SU-DHL-6 (cell line): ENCODE data around the gene DLG2.
A peak's percentile ranks its signal among the peaks of the same experiment; 100 is the strongest.
"Not testable (repeated sequence)": the region's sequence is repeated elsewhere in the genome, so short reads cannot be mapped to it uniquely, and the experiment has no call there.

Source experiments
- H2AFZ ChIP-seq: fragments of 200-600 bp; sonication (generic); 2 replicates; pipeline ENCODE4 v1.6.1; 2014; ENCODE audit warnings: low read depth, mild to moderate bottlenecking, moderate library complexity, mixed read lengths, antibody characterized with exemption, low read length; ENCODE audit not compliant: severe bottlenecking
- H3F3A ChIP-seq: fragments of 200-600 bp; shearing (Covaris generic); 2 replicates; pipeline ENCODE4 v1.6.0; 2016; ENCODE audit warnings: antibody characterized with exemption, mild to moderate bottlenecking; ENCODE audit not compliant: insufficient read depth
- H3K27ac ChIP-seq: fragments of 200-600 bp; sonication (generic); 2 replicates; pipeline ENCODE4 v1.5.1; 2016; ENCODE audit warnings: low read depth, mild to moderate bottlenecking, low read length, moderate library complexity, mixed read lengths
- H3K27me3 ChIP-seq: fragments of 200-600 bp; sonication (generic), shearing (Covaris generic); 2 replicates; pipeline ENCODE4 v1.6.0; 2014; ENCODE audit warnings: mild to moderate bottlenecking, low read length
- H3K36me3 ChIP-seq: fragments of 200-600 bp; sonication (generic); 2 replicates; pipeline ENCODE4 v1.6.1; 2014; ENCODE audit warnings: mild to moderate bottlenecking, low read length, mixed read lengths
- H3K4me2 ChIP-seq: fragments of 300-600, 200-600 bp; shearing (Covaris generic), sonication (generic); 2 replicates; pipeline ENCODE4 v1.6.0; 2014; ENCODE audit warnings: low read length, low read depth, mild to moderate bottlenecking; ENCODE audit not compliant: poor library complexity, severe bottlenecking
- H3K4me3 ChIP-seq: fragments of 200-600 bp; sonication (generic); 2 replicates; pipeline ENCODE4 v1.5.1; 2014; ENCODE audit warnings: antibody characterized with exemption, low read length, mild to moderate bottlenecking, mixed read lengths; ENCODE audit not compliant: insufficient read depth, poor library complexity, severe bottlenecking
- H3K79me2 ChIP-seq: fragments of 200-600 bp; sonication (generic); 2 replicates; pipeline ENCODE4 v1.6.1; 2014; ENCODE audit warnings: mild to moderate bottlenecking, low read length, moderate library complexity; ENCODE audit not compliant: insufficient read depth
- H3K9ac ChIP-seq: fragments of 200-600 bp; sonication (generic); 2 replicates; pipeline ENCODE4 v1.7.0; 2014; ENCODE audit warnings: mild to moderate bottlenecking, low read length
- H3K9me2 ChIP-seq: fragments of 200-600 bp; sonication (generic); replicated peaks from 2 replicates; pipeline ENCODE4 v1.6.1; 2014; ENCODE audit warnings: low read length; ENCODE audit not compliant: insufficient read depth
- H3K9me3 ChIP-seq: fragments of 200-600 bp; sonication (generic); 2 replicates; pipeline ENCODE4 v1.6.1; 2014; ENCODE audit warnings: low read length, mixed read lengths; ENCODE audit not compliant: insufficient read depth
- H4K20me1 ChIP-seq: fragments of 200-600 bp; sonication (generic); 2 replicates; pipeline ENCODE4 v1.6.1; 2014; ENCODE audit warnings: low read depth, mild to moderate bottlenecking, antibody characterized with exemption, low read length, moderate library complexity, mixed read lengths
- EZH2phosphoT487 ChIP-seq: fragments of 200-600 bp; sonication (generic), shearing (Covaris generic); conservative IDR thresholded peaks from 2 replicates; pipeline ENCODE4 v1.6.1; 2018; ENCODE audit warnings: mild to moderate bottlenecking, antibody characterized with exemption, low read length, moderate library complexity, mixed read lengths
- TF ChIP-seq, protein P1 (sequence below): fragments of 200-600 bp; sonication (generic); IDR thresholded peaks from one replicate; pipeline ENCODE4 v1.5.1; 2017; ENCODE audit warnings: antibody characterized with exemption, mild to moderate bottlenecking, low read length, moderate library complexity; ENCODE audit not compliant: insufficient read depth, poor library complexity, severe bottlenecking

The DLG2 gene

DNA sequence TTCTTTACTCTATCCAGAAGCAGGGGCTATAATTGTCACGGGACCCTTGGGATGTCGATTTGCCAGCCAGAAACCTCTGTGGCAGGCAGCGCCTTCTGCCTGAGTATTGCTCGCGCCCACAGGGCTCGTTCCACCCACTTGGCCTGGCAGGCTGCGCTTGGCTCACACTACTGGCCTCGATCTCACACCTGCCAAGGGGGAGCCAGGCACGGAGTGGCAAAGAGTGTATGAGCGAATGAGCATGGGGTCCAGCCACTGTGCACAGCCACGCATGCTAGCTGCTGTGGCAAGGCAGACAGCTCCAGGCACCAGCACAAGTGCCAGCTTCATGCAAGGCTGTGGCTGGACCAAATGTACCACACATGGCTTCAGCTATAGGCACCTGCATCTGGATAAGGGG, 599.8 kb downstream of the DLG2 start:
- H3K4me2 ChIP-seq = no peak overlapping the region
- no peak overlapping the region for H3K27ac ChIP-seq
- no peak for TF ChIP-seq EZH2phosphoT487
- TF ChIP-seq, protein P1, sequence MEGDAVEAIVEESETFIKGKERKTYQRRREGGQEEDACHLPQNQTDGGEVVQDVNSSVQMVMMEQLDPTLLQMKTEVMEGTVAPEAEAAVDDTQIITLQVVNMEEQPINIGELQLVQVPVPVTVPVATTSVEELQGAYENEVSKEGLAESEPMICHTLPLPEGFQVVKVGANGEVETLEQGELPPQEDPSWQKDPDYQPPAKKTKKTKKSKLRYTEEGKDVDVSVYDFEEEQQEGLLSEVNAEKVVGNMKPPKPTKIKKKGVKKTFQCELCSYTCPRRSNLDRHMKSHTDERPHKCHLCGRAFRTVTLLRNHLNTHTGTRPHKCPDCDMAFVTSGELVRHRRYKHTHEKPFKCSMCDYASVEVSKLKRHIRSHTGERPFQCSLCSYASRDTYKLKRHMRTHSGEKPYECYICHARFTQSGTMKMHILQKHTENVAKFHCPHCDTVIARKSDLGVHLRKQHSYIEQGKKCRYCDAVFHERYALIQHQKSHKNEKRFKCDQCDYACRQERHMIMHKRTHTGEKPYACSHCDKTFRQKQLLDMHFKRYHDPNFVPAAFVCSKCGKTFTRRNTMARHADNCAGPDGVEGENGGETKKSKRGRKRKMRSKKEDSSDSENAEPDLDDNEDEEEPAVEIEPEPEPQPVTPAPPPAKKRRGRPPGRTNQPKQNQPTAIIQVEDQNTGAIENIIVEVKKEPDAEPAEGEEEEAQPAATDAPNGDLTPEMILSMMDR = no peak
- H3K27me3 ChIP-seq = no peaks in the 10 kb centered on the region
- no peaks in the 10 kb centered on the region for H3K9me3 ChIP-seq
- H3F3A ChIP-seq = no peaks in the 10 kb centered on the region
- no peaks in the 10 kb centered on the region for H3K79me2 ChIP-seq
- no peak overlapping the region for H2AFZ ChIP-seq
- H4K20me1 ChIP-seq = no peaks in the 10 kb centered on the region
- H3K9ac ChIP-seq = no peak overlapping the region
- H3K36me3 ChIP-seq = no peaks in the 10 kb centered on the region
- no peaks in the 10 kb centered on the region for H3K9me2 ChIP-seq
- no peak overlapping the region for H3K4me3 ChIP-seq

DNA sequence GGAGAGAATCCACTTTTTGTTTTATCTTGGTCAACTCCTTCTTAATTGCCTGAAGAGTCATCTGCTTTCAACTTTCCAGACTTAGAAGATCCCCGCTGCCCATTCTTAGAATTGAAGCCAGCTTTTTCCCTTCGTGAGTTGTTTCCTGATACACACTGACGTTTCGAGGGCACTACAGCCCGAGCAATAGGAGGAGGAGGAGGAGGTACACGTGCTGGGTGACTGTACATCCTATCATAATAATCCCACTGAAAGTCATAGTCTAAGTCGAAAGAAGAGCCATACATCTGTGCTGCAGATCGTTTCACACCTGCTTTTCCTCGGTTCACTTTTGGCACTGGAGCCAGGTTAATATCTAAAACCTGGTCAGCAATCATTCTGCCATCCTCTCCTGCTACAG, 606.1 kb downstream of the DLG2 start:
- Histone ChIP-seq H3K9ac (no peak overlapping the region), H3K36me3 (no peaks in the 10 kb centered on the region), H3K9me2 (no peaks in the 10 kb centered on the region), H3K27ac (no peak overlapping the region), H2AFZ (peak overlapping the region; percentile 26), H3F3A (no peaks in the 10 kb centered on the region), H3K9me3 (no peaks in the 10 kb centered on the region), H3K79me2 (no peaks in the 10 kb centered on the region), H3K4me3 (no peak overlapping the region), H3K27me3 (no peaks in the 10 kb centered on the region), H3K4me2 (no peak overlapping the region), H4K20me1 (no peaks in the 10 kb centered on the region)
- TF ChIP-seq, protein P1 = no peak
- no peak for TF ChIP-seq EZH2phosphoT487

DNA sequence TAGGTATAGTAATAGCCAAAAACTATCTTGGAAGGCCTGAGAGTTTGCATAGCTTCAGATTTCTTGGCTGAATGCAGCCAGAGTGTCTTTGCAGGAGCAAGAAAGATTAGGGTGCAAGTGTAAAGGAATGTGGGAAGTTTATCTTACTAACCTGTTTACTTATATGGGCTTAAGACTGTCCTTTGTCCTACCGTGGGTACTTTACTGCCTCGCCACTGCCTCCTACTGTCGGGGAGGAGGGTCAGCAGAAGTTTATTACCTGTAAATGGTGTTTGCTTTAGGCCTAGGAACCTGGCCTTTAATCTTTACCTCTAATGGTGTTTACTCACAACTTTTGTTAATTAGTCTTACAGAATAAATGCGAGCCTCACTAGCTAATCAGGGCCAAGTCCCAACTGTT, 633.8 kb downstream of the DLG2 start:
- H3K4me2 ChIP-seq = no peak overlapping the region
- no peak overlapping the region for H3K4me3 ChIP-seq
- H3K27me3 ChIP-seq = no peaks in the 10 kb centered on the region
- TF ChIP-seq, protein P1 = peak; percentile 16
- TF ChIP-seq EZH2phosphoT487 = no peak
- no peak overlapping the region for H3K9ac ChIP-seq
- H3F3A ChIP-seq = no peaks in the 10 kb centered on the region
- no peak overlapping the region for H3K27ac ChIP-seq
- H3K36me3 ChIP-seq = no peaks in the 10 kb centered on the region
- no peak overlapping the region for H2AFZ ChIP-seq
- no peaks in the 10 kb centered on the region for H3K79me2 ChIP-seq
- H3K9me3 ChIP-seq = no peaks in the 10 kb centered on the region
- no peaks in the 10 kb centered on the region for H3K9me2 ChIP-seq
- no peaks in the 10 kb centered on the region for H4K20me1 ChIP-seq

DNA sequence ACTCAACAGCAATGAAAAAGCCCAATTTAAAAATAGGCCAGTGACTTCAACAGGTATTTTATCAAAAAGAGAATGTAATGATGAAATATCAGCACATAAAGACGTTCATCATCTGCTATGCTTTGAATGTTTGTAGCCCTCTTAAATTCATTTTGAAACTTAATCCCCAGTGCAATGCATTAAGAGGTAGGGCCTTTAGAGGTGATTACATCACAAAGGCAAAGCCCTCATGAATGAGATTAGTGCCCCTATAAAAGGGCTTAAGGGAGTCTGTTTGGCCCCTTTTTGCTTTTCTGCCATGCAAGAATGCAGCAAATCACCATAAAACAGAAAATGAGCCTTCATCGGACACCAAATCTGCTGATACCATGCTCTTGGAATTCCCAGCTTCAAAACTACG, 637.0 kb downstream of the DLG2 start:
- H3K79me2 ChIP-seq = no peaks in the 10 kb centered on the region
- no peaks in the 10 kb centered on the region for H3F3A ChIP-seq
- H3K9me2 ChIP-seq = no peaks in the 10 kb centered on the region
- H3K9me3 ChIP-seq = no peaks in the 10 kb centered on the region
- H2AFZ ChIP-seq = no peak overlapping the region
- H3K36me3 ChIP-seq = no peaks in the 10 kb centered on the region
- H3K4me2 ChIP-seq = no peak overlapping the region
- no peak overlapping the region for H3K4me3 ChIP-seq
- H3K9ac ChIP-seq = no peak overlapping the region
- no peaks in the 10 kb centered on the region for H3K27me3 ChIP-seq
- no peak for TF ChIP-seq EZH2phosphoT487
- TF ChIP-seq, protein P1 = no peak
- H3K27ac ChIP-seq = no peak overlapping the region
- no peaks in the 10 kb centered on the region for H4K20me1 ChIP-seq

DNA sequence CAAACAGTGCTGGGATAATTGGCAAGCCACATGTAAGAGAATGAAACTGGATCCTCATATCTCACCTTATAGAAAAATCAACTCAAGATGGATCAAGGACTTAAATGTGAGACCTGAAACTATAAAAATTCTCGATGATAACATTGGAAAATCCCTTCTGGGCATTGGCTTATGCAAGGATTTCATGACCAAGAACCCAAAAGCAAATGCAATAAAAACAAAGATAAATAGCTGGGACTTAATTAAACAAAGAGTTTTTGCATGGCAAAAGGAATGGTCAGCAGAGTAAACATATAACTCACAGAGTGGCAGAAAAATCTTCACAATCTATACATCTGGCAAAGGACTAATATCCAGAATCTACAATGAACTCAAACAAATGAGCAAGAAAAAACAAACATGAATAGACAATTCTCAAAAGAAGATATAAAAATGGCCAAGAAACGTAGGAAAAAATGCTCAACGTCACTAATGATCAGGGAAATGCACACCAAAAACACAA, 639.4 kb downstream of the DLG2 start:
- not testable (repeated sequence) for H2AFZ ChIP-seq, H3K9ac ChIP-seq, H3K36me3 ChIP-seq, H3K4me3 ChIP-seq, H3K4me2 ChIP-seq, H4K20me1 ChIP-seq, H3K27ac ChIP-seq, H3K9me3 ChIP-seq, H3K27me3 ChIP-seq, H3F3A ChIP-seq, H3K79me2 ChIP-seq, H3K9me2 ChIP-seq
